HCT116 (cell line): ENCODE measurements around the gene FBXO11. TPM values are rescaled to one million over a fixed set of nuclear protein-coding genes. Genes with fewer than 3 reads are reported as not detected.

Experiments used
- ATAC-seq: fragments of 200-7000 bp; cut with Tn5 transposase; 2 replicates; pipeline ENCODE4 v1.9.1; 2020; ENCODE audit warnings: mild to moderate bottlenecking, moderate library complexity
- BruUV-seq: library from RNA; stranded (reverse); fragments of 400-500 nt; replicated peaks from 2 replicates; lab custom pipeline; 2021; lab: Mats Ljungman, UMichigan
- CTCF ChIA-PET: fragments of 300-600 bp; sonication (Branson Sonifier 250); formaldehyde crosslinking; loops from one replicate; lab custom pipeline; 2021; ENCODE audit warnings: antibody characterized with exemption; lab: Charles Lee
- POLR2A ChIA-PET: fragments of 300-600, 350-600 bp; sonication (Branson Sonifier 250); formaldehyde crosslinking; loops from one replicate; lab custom pipeline; 2021; ENCODE audit warnings: antibody characterized with exemption; lab: Charles Lee
- RAD21 ChIA-PET, 2 experiments: fragments of 300-600 bp; sonication (Branson Sonifier 250); formaldehyde crosslinking; loops; one replicate each; lab custom pipeline; 2023; ENCODE audit warnings: low total read pairs in 2 of 2; ENCODE audit not compliant: uncharacterized antibody in 2 of 2, unreplicated experiment in 2 of 2, low non-redundant PET in 1 of 2; lab: Charles Lee
- DNase-seq: peaks from one replicate; pipeline ENCODE4 v3.0.0-alpha.2; 2010; ENCODE audit warnings: low read depth, low spot score
- H2AFZ ChIP-seq: fragments of 200-600 bp; shearing (Covaris generic), sonication (generic); 2 replicates; pipeline ENCODE4 v1.6.1; 2017; ENCODE audit warnings: low read depth, mixed run types, mixed read lengths, antibody characterized with exemption, low read length; ENCODE audit not compliant: poor library complexity, severe bottlenecking
- H3K27ac ChIP-seq: 2 replicates; pipeline ENCODE4 v1.5.1; 2012; ENCODE audit warnings: low read depth, low read length
- H3K27me3 ChIP-seq: fragments of 200-600 bp; sonication (generic); 2 replicates; pipeline ENCODE4 v1.6.1; 2016; ENCODE audit warnings: mixed run types, low read length, mixed read lengths; ENCODE audit not compliant: insufficient read depth
- H3K36me3 ChIP-seq, 2 experiments: fragments of 200-500 bp in 1 of 2; fragments of 200-600 bp in 1 of 2; sonication (Bioruptor generic) in 1 of 2; sonication (generic) in 1 of 2; 2 replicates each; pipeline versions ENCODE4 v1.5.1 to v1.6.1; 2014 to 2016; ENCODE audit warnings: low read length in 2 of 2, inconsistent platforms in 1 of 2, mixed read lengths in 1 of 2, mixed run types in 1 of 2; ENCODE audit not compliant: insufficient read depth in 2 of 2, control insufficient read depth in 1 of 2
- H3K4me1 ChIP-seq, 2 experiments: fragments of 200-600 bp in 1 of 2; sonication (generic) in 1 of 2; 2 replicates each; pipeline versions ENCODE4 v1.5.1 to v1.6.1; 2012 to 2017; ENCODE audit warnings: low read length in 2 of 2, inconsistent platforms in 1 of 2, mild to moderate bottlenecking in 1 of 2, mixed read lengths in 1 of 2, mixed run types in 1 of 2, moderate library complexity in 1 of 2; ENCODE audit not compliant: insufficient read depth in 2 of 2, control insufficient read depth in 1 of 2
- H3K4me2 ChIP-seq: fragments of 200-600 bp; sonication (generic); 2 replicates; pipeline ENCODE4 v1.6.1; 2017; ENCODE audit warnings: mixed run types, low read length, mixed read lengths
- H3K4me3 ChIP-seq, 2 experiments: fragments of 200-600 bp in 1 of 2; sonication (generic) in 1 of 2; replicated peaks in 1 of 2; 2 replicates each; pipeline ENCODE4 v1.5.1; 2011 to 2016; ENCODE audit warnings: low read length in 2 of 2, control low read depth in 1 of 2, low read depth in 1 of 2, mild to moderate bottlenecking in 1 of 2, mixed read lengths in 1 of 2, mixed run types in 1 of 2
- H3K79me2 ChIP-seq: fragments of 200-600 bp; sonication (generic); 2 replicates; pipeline ENCODE4 v1.6.1; 2017; ENCODE audit warnings: mild to moderate bottlenecking, mixed run types, low read length, moderate library complexity, mixed read lengths; ENCODE audit not compliant: insufficient read depth
- H3K9ac ChIP-seq: fragments of 200-600 bp; sonication (generic); 2 replicates; pipeline ENCODE4 v1.6.1; 2016; ENCODE audit warnings: low read length, mixed read lengths
- H3K9me2 ChIP-seq: fragments of 200-600 bp; sonication (generic), shearing (Covaris generic); 2 replicates; pipeline ENCODE4 v1.6.1; 2017; ENCODE audit warnings: mixed run types, mild to moderate bottlenecking, moderate library complexity; ENCODE audit not compliant: insufficient read depth
- H3K9me3 ChIP-seq, 2 experiments: fragments of 200-500 bp in 1 of 2; fragments of 200-600 bp in 1 of 2; sonication (Bioruptor generic) in 1 of 2; sonication (generic) in 1 of 2; 2 replicates each; pipeline ENCODE4 v1.6.1; 2014 to 2017; ENCODE audit warnings: low read length in 2 of 2, mixed read lengths in 2 of 2, inconsistent platforms in 1 of 2, low read depth in 1 of 2, mild to moderate bottlenecking in 1 of 2, mixed run types in 1 of 2, moderate library complexity in 1 of 2; ENCODE audit not compliant: control insufficient read depth in 1 of 2, insufficient read depth in 1 of 2
- H4K20me1 ChIP-seq: fragments of 200-600 bp; sonication (generic), shearing (Covaris generic); 2 replicates; pipeline ENCODE4 v1.6.1; 2017; ENCODE audit warnings: mixed run types, mild to moderate bottlenecking, moderate library complexity; ENCODE audit not compliant: insufficient read depth
- CBX3 ChIP-seq: IDR thresholded peaks from 2 replicates; pipeline ENCODE4 v1.6.1; 2012; ENCODE audit warnings: low read depth
- EZH2 ChIP-seq: fragments of 200-600 bp; sonication (generic); IDR thresholded peaks from 2 replicates; pipeline ENCODE4 v1.6.1; 2017; ENCODE audit warnings: antibody characterized with exemption, mixed run types
- FOSL1 ChIP-seq: IDR thresholded peaks from 2 replicates; pipeline ENCODE4 v1.6.1; 2012; ENCODE audit warnings: low read depth
- POLR2A ChIP-seq: IDR thresholded peaks from 2 replicates; pipeline ENCODE4 v1.7.0; 2011; ENCODE audit warnings: borderline replicate concordance; ENCODE audit not compliant: insufficient read depth, insufficient read length; ENCODE audit errors: extremely low read depth
- intact Hi-C: fragments of 100-400 bp; cut with micrococcal nuclease; formaldehyde crosslinking; loops from 2 replicates; pipeline ENCODE4 v1.10.0; 2022
- total RNA-seq: library from RNA; stranded (reverse); gene quantifications from one replicate; pipeline ENCODE4 v1.2.1, GENCODE V29; 2021; ENCODE audit not compliant: unreplicated experiment
- TF ChIP-seq, protein P1 (sequence below): IDR thresholded peaks from 2 replicates; pipeline ENCODE4 v1.6.1; 2012; ENCODE audit warnings: low read depth

Gene FBXO11
- total RNA-seq, 1 experiment from 2014 or later, result 60.2 TPM

DNA sequence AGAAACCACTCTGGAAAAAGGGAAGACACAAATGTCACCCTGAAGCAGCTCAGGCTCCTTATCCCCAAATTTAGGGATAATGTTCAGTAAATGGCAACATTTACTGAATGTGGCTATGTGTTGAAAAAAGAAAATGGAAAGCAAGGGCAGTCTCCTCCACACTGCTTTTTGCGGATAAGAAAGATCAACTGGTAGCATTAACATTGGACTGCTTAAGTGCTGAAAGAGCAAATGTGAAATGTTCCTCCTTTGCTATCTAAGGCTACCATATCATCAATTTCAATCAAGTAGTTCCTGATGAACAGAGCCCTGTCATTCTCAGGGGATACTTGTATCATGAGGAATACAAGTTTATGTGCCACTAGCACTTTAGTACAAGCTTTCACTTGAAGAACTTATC is 12.5 kb downstream of the FBXO11 start (continued):
- TF ChIP-seq, protein P1, sequence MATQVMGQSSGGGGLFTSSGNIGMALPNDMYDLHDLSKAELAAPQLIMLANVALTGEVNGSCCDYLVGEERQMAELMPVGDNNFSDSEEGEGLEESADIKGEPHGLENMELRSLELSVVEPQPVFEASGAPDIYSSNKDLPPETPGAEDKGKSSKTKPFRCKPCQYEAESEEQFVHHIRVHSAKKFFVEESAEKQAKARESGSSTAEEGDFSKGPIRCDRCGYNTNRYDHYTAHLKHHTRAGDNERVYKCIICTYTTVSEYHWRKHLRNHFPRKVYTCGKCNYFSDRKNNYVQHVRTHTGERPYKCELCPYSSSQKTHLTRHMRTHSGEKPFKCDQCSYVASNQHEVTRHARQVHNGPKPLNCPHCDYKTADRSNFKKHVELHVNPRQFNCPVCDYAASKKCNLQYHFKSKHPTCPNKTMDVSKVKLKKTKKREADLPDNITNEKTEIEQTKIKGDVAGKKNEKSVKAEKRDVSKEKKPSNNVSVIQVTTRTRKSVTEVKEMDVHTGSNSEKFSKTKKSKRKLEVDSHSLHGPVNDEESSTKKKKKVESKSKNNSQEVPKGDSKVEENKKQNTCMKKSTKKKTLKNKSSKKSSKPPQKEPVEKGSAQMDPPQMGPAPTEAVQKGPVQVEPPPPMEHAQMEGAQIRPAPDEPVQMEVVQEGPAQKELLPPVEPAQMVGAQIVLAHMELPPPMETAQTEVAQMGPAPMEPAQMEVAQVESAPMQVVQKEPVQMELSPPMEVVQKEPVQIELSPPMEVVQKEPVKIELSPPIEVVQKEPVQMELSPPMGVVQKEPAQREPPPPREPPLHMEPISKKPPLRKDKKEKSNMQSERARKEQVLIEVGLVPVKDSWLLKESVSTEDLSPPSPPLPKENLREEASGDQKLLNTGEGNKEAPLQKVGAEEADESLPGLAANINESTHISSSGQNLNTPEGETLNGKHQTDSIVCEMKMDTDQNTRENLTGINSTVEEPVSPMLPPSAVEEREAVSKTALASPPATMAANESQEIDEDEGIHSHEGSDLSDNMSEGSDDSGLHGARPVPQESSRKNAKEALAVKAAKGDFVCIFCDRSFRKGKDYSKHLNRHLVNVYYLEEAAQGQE, result no peak
- TF ChIP-seq POLR2A (no peak), FOSL1 (no peak)

DNA sequence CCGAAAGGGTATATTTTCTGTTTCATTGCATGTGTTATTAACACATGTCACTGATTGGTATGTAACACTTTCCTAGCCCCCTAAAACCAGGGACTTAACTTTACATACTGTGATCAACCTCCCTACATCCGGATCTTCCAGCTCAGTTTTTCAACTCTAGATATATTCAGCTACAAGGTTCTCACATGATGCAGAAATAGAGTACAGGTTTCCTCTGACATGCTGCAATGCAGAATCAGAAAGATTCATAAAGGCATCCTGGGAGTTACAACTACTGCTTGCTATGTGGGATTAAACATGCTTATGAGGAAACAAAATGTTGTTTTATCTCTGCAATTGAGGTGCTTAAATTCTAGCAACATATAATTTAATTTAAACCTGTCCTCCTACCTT is 14.0 kb downstream of the FBXO11 start:
- no peak overlapping the region for H3K27ac ChIP-seq
- no peak overlapping the region for H3K4me3 ChIP-seq
- DNase-seq, result no peak
- no peaks in the 10 kb centered on the region for H3K9me3 ChIP-seq
- intact Hi-C loops, result no loop called here
- CTCF ChIA-PET, result no interaction called here
- POLR2A ChIA-PET, result no interaction called here
- H2AFZ ChIP-seq, result no peak overlapping the region
- H3K4me1 ChIP-seq, result no peaks in the 10 kb centered on the region
- H3K9ac ChIP-seq, result no peak overlapping the region
- peaks cover 14% of the 10 kb centered on the region; the same call in 1 of the 2 replicates for H4K20me1 ChIP-seq
- 0 out of 4 replicates have a peak, but pooled peaks cover 0 to 3% of the 10 kb centered on the region in 2 experiments for H3K36me3 ChIP-seq
- no peak for ATAC-seq
- no TSS peak for BruUV-seq
- RAD21 ChIA-PET, result no interaction called here
- TF ChIP-seq EZH2 (no peak), CBX3 (no peak)
- TF ChIP-seq, all 23 proteins: peak for 0
- Histone ChIP-seq H3K27me3 (no peaks in the 10 kb centered on the region), H3K9me2 (no peaks in the 10 kb centered on the region), H3K79me2 (peaks cover 99% of the 10 kb centered on the region), H3K4me2 (no peak overlapping the region)
